HG02885 (cell line): ENCODE results near the gene KATNB1.

ENCODE experiments used
- ATAC-seq: cut with Tn5 transposase; IDR thresholded peaks from one replicate; pipeline ENCODE4 v1.9.1; 2021; ENCODE audit warnings: mild to moderate bottlenecking; ENCODE audit not compliant: unreplicated experiment, poor library complexity

The KATNB1 gene

GRCh38 chr16:57735755-57736418 is at the start of gene KATNB1:
Gene KATNB1, plus strand, starts transcription at chr16:57735770. Its CDS starts 1,474 bp downstream, at chr16:57737244.
- no peak for ATAC-seq

GRCh38 chr16:57686577-57686976 is 49.0 kb upstream of the KATNB1 start:
- ATAC-seq, result no peak

- no peak for ATAC-seq
Observed at GRCh38 chr16:57687363-57687929, 48.1 kb upstream of the KATNB1 start.

- ATAC-seq, result no peak
Observed at GRCh38 chr16:57688487-57688986, 47.0 kb upstream of the KATNB1 start.

GRCh38 chr16:57688987-57689761 is 46.4 kb upstream of the KATNB1 start:
- no peak for ATAC-seq

- peak; percentile 59 for ATAC-seq
Observed at GRCh38 chr16:57689762-57690558, 45.6 kb upstream of the KATNB1 start.

- ATAC-seq, result no peak
Observed at GRCh38 chr16:57690782-57691471, 44.6 kb upstream of the KATNB1 start.

- no peak for ATAC-seq
Observed at GRCh38 chr16:57692636-57693035, 42.9 kb upstream of the KATNB1 start.

GRCh38 chr16:57693550-57693949 is 42.0 kb upstream of the KATNB1 start:
- ATAC-seq, result no peak

GRCh38 chr16:57694231-57694724 is 41.3 kb upstream of the KATNB1 start:
- no peak for ATAC-seq

GRCh38 chr16:57694725-57695679 is 40.6 kb upstream of the KATNB1 start, which contains the start of gene DRC7:
Gene DRC7, plus strand, starts transcription at chr16:57694806. Its CDS starts 3,144 bp downstream, at chr16:57697950.
- ATAC-seq, result peak; percentile 72

- ATAC-seq, result no peak
Observed at GRCh38 chr16:57695680-57696069, 39.9 kb upstream of the KATNB1 start.

GRCh38 chr16:57696240-57696639 is 39.3 kb upstream of the KATNB1 start:
- no peak for ATAC-seq

- no peak for ATAC-seq
Observed at GRCh38 chr16:57697896-57698537, 37.6 kb upstream of the KATNB1 start.

GRCh38 chr16:57698812-57699405 is 36.7 kb upstream of the KATNB1 start:
- ATAC-seq, result no peak

GRCh38 chr16:57699481-57699880 is 36.1 kb upstream of the KATNB1 start:
- no peak for ATAC-seq

- ATAC-seq, result no peak
Observed at GRCh38 chr16:57699899-57700298, 35.7 kb upstream of the KATNB1 start.
